ENCODE data around the gene LMAN1.

GRCh38 chr18:59301929-59302328 is 57.1 kb downstream of the LMAN1 start:
- TF ChIP-seq POLR2A (IDR thresholded peaks at IDR 0.05; ENCODE audit: low read depth, low read length) = no peak
- TF ChIP-seq, protein P1, sequence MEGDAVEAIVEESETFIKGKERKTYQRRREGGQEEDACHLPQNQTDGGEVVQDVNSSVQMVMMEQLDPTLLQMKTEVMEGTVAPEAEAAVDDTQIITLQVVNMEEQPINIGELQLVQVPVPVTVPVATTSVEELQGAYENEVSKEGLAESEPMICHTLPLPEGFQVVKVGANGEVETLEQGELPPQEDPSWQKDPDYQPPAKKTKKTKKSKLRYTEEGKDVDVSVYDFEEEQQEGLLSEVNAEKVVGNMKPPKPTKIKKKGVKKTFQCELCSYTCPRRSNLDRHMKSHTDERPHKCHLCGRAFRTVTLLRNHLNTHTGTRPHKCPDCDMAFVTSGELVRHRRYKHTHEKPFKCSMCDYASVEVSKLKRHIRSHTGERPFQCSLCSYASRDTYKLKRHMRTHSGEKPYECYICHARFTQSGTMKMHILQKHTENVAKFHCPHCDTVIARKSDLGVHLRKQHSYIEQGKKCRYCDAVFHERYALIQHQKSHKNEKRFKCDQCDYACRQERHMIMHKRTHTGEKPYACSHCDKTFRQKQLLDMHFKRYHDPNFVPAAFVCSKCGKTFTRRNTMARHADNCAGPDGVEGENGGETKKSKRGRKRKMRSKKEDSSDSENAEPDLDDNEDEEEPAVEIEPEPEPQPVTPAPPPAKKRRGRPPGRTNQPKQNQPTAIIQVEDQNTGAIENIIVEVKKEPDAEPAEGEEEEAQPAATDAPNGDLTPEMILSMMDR (IDR thresholded peaks at IDR 0.05; ENCODE audit: extremely low read depth in 1 of 2, insufficient read depth in 1 of 2, low read depth in 1 of 2, low read length in 2 of 2) = no peak
- TF ChIP-seq, protein P2, sequence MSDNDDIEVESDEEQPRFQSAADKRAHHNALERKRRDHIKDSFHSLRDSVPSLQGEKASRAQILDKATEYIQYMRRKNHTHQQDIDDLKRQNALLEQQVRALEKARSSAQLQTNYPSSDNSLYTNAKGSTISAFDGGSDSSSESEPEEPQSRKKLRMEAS (IDR thresholded peaks at IDR 0.05; ENCODE audit: insufficient read depth, insufficient read length) = no peak

Measured in endothelial cell of umbilical vein (primary cell).